Measurements from ENCODE around the gene TTC9.

TTC9 gene

GRCh38 chr14:70722418-70722817 is 80.7 kb downstream of the TTC9 start:
- no peak for TF ChIP-seq CTCF (IDR thresholded peaks at IDR 0.05; ENCODE audit: insufficient read depth, low read depth, low read length, missing control alignments)
- DNase-seq (ENCODE audit: low read depth) = no peak
- no peak overlapping the region for H3K4me3 ChIP-seq (ENCODE audit: low read depth, low read length)

GRCh38 chr14:70723276-70723675 is 81.6 kb downstream of the TTC9 start:
- DNase-seq (ENCODE audit: low read depth) = no peak
- TF ChIP-seq CTCF (IDR thresholded peaks at IDR 0.05; ENCODE audit: insufficient read depth, low read depth, low read length, missing control alignments) = no peak
- no peak overlapping the region for H3K4me3 ChIP-seq (ENCODE audit: low read depth, low read length)

- no peak for TF ChIP-seq CTCF (IDR thresholded peaks at IDR 0.05; ENCODE audit: insufficient read depth, low read depth, low read length, missing control alignments)
- H3K4me3 ChIP-seq (ENCODE audit: low read depth, low read length) = no peak overlapping the region
- no peak for DNase-seq (ENCODE audit: low read depth)
Observed at GRCh38 chr14:70724110-70724509, 82.4 kb downstream of the TTC9 start.

GRCh38 chr14:70724944-70725343 is 83.2 kb downstream of the TTC9 start:
- TF ChIP-seq CTCF (IDR thresholded peaks at IDR 0.05; ENCODE audit: insufficient read depth, low read depth, low read length, missing control alignments) = no peak
- no peak overlapping the region for H3K4me3 ChIP-seq (ENCODE audit: low read depth, low read length)
- no peak for DNase-seq (ENCODE audit: low read depth)
